ENCODE results near the gene IER2. TPM values are rescaled to one million over a fixed set of nuclear protein-coding genes. Genes with fewer than 3 reads are reported as not detected.

IER2 gene
- total and polyA plus RNA-seq, 8 donors, result 44.6 to 408 (median 115) TPM

DNA sequence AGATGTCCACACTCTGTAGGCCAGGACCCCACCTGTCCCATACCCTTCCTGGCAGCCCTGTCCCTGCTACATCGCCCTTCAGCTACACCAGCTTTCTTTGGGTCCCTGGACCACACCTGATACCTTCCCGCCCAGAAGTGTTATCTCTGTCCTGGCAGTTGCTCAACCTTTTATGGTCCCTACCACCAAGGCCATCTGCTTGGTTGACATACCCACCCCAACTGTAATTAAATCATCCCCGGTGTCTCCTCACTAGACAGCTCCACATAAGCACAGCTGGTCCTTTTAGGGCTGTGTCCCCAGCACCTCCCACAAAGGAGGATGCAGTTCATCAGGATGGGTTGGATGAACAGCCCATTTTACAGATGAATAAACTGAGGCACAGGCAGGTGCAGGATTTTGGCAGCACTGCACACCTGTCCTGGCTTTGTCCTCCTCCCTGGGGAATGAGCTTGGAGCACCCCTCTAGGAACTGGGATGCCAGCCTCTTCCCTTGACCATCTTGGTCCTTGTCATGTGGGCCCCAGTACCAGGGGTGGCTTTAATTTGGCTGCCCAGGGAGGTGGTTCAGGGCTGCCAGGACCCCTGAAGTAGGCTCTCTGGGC is 19.2 kb upstream of the IER2 start:
- Histone ChIP-seq H3K4me3 (no peak overlapping the region), H3K27ac (no peak overlapping the region), H3K4me1 (peaks cover 0 to 29% of the 10 kb centered on the region in 2 donors), H3K27me3 (no peaks in the 10 kb centered on the region), H3K36me3 (peaks cover 0 to 20% of the 10 kb centered on the region in 2 donors), H3K9me3 (no peaks in the 10 kb centered on the region)
- DNase-seq, result no peak
- intact Hi-C loops (cut with DNase I), result no loop called here
- no peak for ATAC-seq
- no peak for TF ChIP-seq CTCF (IDR thresholded peaks at IDR 0.05)

DNA sequence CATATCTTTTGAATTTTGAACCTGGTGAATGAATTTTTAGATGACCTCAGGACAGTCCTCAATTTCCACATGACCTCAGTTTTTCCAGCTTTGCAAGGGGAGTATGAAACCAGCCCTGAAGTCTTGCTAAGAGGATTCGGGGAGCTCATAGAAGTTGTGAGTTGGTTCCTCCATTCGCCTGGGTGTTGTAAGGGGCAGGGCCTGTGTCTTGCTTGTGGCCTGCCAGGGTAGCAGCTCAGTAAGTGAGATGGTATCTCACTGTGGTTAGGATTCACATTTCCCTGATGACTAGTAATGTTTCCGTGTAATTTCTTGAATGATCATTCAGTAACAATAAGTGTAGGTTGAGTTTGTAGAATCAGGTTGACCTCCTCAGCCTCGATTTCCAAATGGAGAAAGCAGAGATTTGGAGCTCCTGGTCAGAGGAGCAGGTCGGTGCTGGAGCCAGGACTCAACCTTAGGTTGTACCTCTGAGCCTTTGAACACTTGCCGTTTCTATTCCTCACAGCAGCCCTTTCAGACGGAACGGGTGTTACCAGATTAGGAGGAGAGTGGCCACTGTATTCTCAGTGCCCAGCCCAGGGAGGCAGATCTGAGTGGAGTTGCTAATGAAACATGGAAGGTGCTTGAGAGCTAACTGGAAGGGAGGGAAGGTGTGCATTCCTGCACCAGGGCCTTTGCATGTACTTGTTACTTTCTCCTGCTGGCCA is 17.6 kb upstream of the IER2 start:
- Histone ChIP-seq H3K27me3 (no peaks in the 10 kb centered on the region), H3K4me1 (peaks cover 0 to 29% of the 10 kb centered on the region in 2 donors), H3K36me3 (peaks cover 0 to 27% of the 10 kb centered on the region in 2 donors), H3K27ac (peak overlapping the region; percentile 26 to 73), H3K4me3 (no peak overlapping the region), H3K9me3 (no peaks in the 10 kb centered on the region)
- intact Hi-C loops (cut with DNase I), result no loop called here
- no peak for TF ChIP-seq CTCF (IDR thresholded peaks at IDR 0.05)
- DNase-seq (no peak), ATAC-seq (no peak)

GRCh38 chr19:13133241-13133870 is 16.9 kb upstream of the IER2 start:
- ATAC-seq (no peak), DNase-seq (no peak)
- Histone ChIP-seq H3K27ac (peak overlapping the region; percentile 63 to 73), H3K4me1 (peaks cover 0 to 29% of the 10 kb centered on the region in 2 donors), H3K9me3 (no peaks in the 10 kb centered on the region), H3K4me3 (no peak overlapping the region), H3K27me3 (no peaks in the 10 kb centered on the region), H3K36me3 (peaks cover 0 to 34% of the 10 kb centered on the region in 2 donors)
- intact Hi-C loops (cut with DNase I), result no loop called here
- no peak for TF ChIP-seq CTCF (IDR thresholded peaks at IDR 0.05)

DNA sequence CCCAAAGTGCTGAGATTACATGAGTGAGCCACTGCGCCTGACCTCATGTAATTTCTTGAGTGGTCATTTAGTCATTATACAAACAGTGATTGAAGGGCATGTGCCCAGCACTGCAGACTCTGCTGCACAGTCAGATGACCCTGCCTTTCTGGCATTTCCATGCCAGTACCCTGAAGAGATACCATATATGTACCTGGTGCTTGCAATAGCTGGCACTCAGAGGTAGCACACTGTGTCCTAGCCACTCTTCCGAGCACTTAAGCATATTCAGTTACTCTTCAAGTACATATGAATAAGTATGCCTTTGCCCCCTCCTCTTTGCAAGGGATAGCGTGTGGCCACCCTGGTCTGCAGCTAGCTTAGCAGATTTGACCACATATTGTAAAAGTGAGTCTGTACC is 15.6 kb upstream of the IER2 start:
- H3K36me3 ChIP-seq, result peaks cover 0 to 47% of the 10 kb centered on the region in 2 donors
- peak overlapping the region; percentile 63 to 73 for H3K27ac ChIP-seq
- intact Hi-C loops (cut with DNase I), result no loop called here
- no peak for TF ChIP-seq CTCF (IDR thresholded peaks at IDR 0.05)
- H3K4me1 ChIP-seq, result peaks cover 0 to 29% of the 10 kb centered on the region in 2 donors
- no peak overlapping the region for H3K4me3 ChIP-seq
- DNase-seq (peak in 1 of 4 donors; percentile 71), ATAC-seq (peak; percentile 93)
- no peaks in the 10 kb centered on the region for H3K27me3 ChIP-seq
- H3K9me3 ChIP-seq, result no peaks in the 10 kb centered on the region
